Measurements from ENCODE around the gene GAD2.

Gene GAD2

DNA sequence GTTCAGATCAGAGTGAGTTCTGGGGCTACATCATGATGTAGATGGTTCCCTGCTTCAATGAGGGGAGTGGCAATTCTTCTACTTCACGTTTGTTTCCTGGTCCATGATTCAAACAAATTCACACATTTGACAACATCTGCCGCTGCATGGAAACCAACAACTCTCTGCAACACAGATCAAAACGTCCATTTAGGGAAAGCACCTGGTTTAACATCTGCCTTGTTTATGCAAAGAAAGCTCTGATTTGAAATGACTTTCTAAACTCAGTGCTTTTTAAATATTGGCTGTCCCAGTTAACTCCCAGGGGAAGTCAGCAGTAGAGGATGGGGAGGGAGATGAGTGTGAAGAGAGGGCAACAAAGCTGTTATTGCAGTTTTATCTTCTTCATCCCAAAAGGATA, 93.8 kb downstream of the GAD2 start:
- TF ChIP-seq CEBPB (IDR thresholded peaks at IDR 0.05) (no peak), ZBTB7A (IDR thresholded peaks at IDR 0.05; ENCODE audit: low read depth) (no peak), NFIC (IDR thresholded peaks at IDR 0.05) (no peak), YY1 (IDR thresholded peaks at IDR 0.05; ENCODE audit: low read depth) (no peak), FOXM1 (IDR thresholded peaks at IDR 0.05; ENCODE audit: borderline replicate concordance, low read depth) (no peak), RAD21 (IDR thresholded peaks at IDR 0.05; ENCODE audit: low read depth) (no peak), EP300 (IDR thresholded peaks at IDR 0.05; ENCODE audit: borderline replicate concordance) (no peak)
- TF ChIP-seq, protein P1, sequence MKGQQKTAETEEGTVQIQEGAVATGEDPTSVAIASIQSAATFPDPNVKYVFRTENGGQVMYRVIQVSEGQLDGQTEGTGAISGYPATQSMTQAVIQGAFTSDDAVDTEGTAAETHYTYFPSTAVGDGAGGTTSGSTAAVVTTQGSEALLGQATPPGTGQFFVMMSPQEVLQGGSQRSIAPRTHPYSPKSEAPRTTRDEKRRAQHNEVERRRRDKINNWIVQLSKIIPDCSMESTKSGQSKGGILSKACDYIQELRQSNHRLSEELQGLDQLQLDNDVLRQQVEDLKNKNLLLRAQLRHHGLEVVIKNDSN (IDR thresholded peaks at IDR 0.05), result no peak
- TF ChIP-seq, protein P2, sequence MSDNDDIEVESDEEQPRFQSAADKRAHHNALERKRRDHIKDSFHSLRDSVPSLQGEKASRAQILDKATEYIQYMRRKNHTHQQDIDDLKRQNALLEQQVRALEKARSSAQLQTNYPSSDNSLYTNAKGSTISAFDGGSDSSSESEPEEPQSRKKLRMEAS (IDR thresholded peaks at IDR 0.05), result no peak
- TF ChIP-seq, protein P3, sequence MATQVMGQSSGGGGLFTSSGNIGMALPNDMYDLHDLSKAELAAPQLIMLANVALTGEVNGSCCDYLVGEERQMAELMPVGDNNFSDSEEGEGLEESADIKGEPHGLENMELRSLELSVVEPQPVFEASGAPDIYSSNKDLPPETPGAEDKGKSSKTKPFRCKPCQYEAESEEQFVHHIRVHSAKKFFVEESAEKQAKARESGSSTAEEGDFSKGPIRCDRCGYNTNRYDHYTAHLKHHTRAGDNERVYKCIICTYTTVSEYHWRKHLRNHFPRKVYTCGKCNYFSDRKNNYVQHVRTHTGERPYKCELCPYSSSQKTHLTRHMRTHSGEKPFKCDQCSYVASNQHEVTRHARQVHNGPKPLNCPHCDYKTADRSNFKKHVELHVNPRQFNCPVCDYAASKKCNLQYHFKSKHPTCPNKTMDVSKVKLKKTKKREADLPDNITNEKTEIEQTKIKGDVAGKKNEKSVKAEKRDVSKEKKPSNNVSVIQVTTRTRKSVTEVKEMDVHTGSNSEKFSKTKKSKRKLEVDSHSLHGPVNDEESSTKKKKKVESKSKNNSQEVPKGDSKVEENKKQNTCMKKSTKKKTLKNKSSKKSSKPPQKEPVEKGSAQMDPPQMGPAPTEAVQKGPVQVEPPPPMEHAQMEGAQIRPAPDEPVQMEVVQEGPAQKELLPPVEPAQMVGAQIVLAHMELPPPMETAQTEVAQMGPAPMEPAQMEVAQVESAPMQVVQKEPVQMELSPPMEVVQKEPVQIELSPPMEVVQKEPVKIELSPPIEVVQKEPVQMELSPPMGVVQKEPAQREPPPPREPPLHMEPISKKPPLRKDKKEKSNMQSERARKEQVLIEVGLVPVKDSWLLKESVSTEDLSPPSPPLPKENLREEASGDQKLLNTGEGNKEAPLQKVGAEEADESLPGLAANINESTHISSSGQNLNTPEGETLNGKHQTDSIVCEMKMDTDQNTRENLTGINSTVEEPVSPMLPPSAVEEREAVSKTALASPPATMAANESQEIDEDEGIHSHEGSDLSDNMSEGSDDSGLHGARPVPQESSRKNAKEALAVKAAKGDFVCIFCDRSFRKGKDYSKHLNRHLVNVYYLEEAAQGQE (IDR thresholded peaks at IDR 0.05; ENCODE audit: low read depth), result no peak

DNA sequence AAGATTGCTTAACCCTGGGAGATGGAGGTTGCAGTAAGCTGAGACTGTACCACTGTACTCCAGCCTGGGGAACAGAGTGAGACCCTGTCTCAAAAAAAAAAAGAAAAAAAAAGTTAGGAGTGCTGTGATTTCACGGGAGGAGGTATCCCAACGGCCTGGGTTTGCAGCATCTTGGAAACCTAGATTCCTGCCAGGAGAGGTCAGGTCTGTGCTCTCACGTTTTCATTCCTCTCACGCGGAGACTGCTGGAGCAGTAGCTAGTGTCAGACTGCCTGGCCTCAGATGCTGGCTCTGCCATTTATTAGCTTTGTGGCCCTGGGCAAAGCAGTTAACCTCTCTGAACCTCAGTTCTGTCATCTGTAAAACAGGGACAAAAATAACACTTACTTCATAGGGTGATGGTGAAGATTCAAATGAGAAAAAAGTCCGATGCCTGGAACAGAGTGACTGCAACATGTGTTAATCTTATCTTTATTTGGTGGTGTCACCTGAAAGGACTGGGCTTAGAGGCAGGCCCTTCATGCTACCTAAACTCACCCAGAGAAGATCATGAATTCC, 94.9 kb downstream of the GAD2 start:
- no peak for TF ChIP-seq ZBTB7A (IDR thresholded peaks at IDR 0.05; ENCODE audit: low read depth)
- no peak for TF ChIP-seq FOXM1 (IDR thresholded peaks at IDR 0.05; ENCODE audit: borderline replicate concordance, low read depth)

DNA sequence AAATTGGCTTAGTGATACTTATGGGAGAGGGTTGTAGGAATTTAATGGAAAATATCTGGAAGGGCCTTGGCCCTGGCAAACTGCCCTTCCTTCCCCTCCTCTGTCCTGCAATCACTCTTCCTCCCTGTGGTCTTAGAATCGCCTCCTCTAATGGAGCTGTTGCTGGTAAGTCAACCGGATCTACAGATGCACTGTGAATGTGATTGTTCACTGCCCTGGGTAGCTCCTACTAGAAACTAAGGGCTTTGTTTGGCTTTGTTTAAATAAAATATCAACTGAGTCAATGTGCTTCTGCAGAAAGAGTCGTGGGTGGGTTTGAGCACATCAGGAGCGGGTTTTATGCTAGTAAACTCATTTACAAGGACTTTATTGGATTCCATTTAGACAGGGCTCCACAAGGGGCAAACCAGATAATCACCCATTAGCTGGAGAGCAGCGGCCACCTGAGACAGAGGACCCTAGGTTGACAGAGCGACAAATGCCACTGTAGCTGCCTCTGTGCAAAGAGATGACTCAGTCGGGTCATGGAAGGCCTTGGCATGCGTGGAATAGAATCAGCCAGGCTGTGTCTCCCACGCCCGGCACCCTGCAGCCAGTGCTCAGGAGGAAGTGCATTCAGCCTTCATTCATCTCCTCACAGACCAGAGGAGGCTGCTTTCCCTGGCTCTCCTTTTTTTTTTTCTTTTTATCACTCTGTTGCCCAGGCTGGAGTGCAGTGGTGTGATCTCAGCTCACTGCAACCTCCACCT, 97.9 kb downstream of the GAD2 start:
- no peak for TF ChIP-seq ZBTB7A (IDR thresholded peaks at IDR 0.05; ENCODE audit: low read depth)
- TF ChIP-seq CEBPB (IDR thresholded peaks at IDR 0.05), result no peak
- TF ChIP-seq TEAD4 (IDR thresholded peaks at IDR 0.05), result no peak

DNA sequence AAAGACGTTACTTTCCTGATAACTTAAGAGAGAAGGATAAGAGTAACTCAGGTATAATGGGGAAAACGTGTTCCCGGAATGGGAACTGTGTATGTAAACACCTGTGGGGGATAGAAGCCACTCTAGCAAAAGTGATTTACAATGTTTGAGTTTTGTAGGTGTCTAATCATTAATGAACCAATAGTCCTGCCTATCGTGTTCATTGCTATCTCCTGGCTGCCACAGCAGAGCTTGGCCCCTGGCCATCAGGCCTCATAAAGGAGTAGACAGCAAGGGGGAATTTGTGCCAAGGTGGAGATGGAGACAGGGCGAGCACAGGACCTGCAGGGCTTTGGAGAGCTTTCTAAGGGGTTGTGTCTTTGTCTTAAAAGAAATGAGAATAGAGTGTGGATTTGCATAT, 102.1 kb downstream of the GAD2 start:
- TF ChIP-seq TEAD4 (IDR thresholded peaks at IDR 0.05) (no peak), CEBPB (IDR thresholded peaks at IDR 0.05) (no peak), RAD21 (IDR thresholded peaks at IDR 0.05; ENCODE audit: low read depth) (no peak), ZBTB7A (IDR thresholded peaks at IDR 0.05; ENCODE audit: low read depth) (no peak), YY1 (IDR thresholded peaks at IDR 0.05; ENCODE audit: low read depth) (no peak), TCF12 (IDR thresholded peaks at IDR 0.05; ENCODE audit: low read depth) (no peak), CREB1 (IDR thresholded peaks at IDR 0.05; ENCODE audit: low read depth) (no peak), FOXM1 (IDR thresholded peaks at IDR 0.05; ENCODE audit: borderline replicate concordance, low read depth) (no peak), NFIC (IDR thresholded peaks at IDR 0.05) (no peak), EGR1 (IDR thresholded peaks at IDR 0.05) (no peak), EP300 (IDR thresholded peaks at IDR 0.05; ENCODE audit: borderline replicate concordance) (no peak)
- TF ChIP-seq, protein P3 (IDR thresholded peaks at IDR 0.05; ENCODE audit: low read depth), result no peak
- TF ChIP-seq, protein P2 (IDR thresholded peaks at IDR 0.05), result no peak

DNA sequence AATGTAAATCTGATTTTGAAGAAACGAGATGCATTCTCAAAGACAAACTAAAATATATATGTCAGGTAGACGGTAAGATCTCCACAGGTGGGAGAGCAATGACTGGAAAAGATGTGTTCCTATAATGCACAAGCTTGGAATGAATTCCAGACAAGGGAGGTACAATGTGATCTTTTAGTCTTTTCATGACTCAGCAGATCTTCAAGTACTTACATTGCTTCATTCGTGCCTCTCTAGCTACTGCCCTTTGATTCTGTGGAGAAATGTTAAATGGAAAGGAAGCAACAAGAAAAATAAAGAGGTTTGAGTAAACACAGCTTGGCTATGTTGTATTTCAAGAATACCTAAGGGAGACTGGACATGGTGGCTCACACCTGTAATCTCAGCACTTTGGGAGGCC, 106.6 kb downstream of the GAD2 start:
- no peak for TF ChIP-seq TEAD4 (IDR thresholded peaks at IDR 0.05)
- TF ChIP-seq, protein P1 (IDR thresholded peaks at IDR 0.05), result no peak
- TF ChIP-seq FOXM1 (IDR thresholded peaks at IDR 0.05; ENCODE audit: borderline replicate concordance, low read depth), result no peak
- TF ChIP-seq EGR1 (IDR thresholded peaks at IDR 0.05), result no peak
- TF ChIP-seq CREB1 (IDR thresholded peaks at IDR 0.05; ENCODE audit: low read depth), result no peak
- TF ChIP-seq TAF1 (IDR thresholded peaks at IDR 0.05; ENCODE audit: low read depth), result no peak
- TF ChIP-seq ZBTB7A (IDR thresholded peaks at IDR 0.05; ENCODE audit: low read depth), result no peak
- no peak for TF ChIP-seq CEBPB (IDR thresholded peaks at IDR 0.05)
- TF ChIP-seq, protein P2 (IDR thresholded peaks at IDR 0.05), result no peak

DNA sequence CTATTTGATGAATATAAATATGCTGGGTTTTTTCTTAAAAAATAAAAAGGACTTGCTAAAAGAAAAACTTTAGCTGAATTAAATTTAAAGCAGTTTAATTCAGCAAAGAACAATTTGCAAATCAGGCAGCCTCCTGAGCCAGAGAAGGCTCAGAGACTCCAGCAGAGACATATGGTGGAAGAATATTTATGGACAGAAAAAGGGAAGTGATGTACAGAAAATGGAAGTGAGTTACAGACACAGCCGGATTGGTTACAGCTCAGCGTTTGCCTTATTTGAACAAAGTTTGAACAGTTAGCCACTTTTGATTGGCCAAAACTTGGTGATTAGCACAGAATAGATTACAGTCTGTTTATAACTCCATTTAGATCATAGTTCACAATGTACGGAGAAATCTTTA, 110.3 kb downstream of the GAD2 start:
- TF ChIP-seq ZBTB7A (IDR thresholded peaks at IDR 0.05; ENCODE audit: low read depth) (no peak), EP300 (IDR thresholded peaks at IDR 0.05; ENCODE audit: borderline replicate concordance) (no peak), NFIC (IDR thresholded peaks at IDR 0.05) (no peak), TCF12 (IDR thresholded peaks at IDR 0.05; ENCODE audit: low read depth) (no peak), CREB1 (IDR thresholded peaks at IDR 0.05; ENCODE audit: low read depth) (no peak), RAD21 (IDR thresholded peaks at IDR 0.05; ENCODE audit: low read depth) (no peak), FOXM1 (IDR thresholded peaks at IDR 0.05; ENCODE audit: borderline replicate concordance, low read depth) (no peak), YY1 (IDR thresholded peaks at IDR 0.05; ENCODE audit: low read depth) (no peak), TAF1 (IDR thresholded peaks at IDR 0.05; ENCODE audit: low read depth) (no peak), TEAD4 (IDR thresholded peaks at IDR 0.05) (no peak), CEBPB (IDR thresholded peaks at IDR 0.05) (no peak), EGR1 (IDR thresholded peaks at IDR 0.05) (no peak)
- TF ChIP-seq, protein P1 (IDR thresholded peaks at IDR 0.05), result no peak
- TF ChIP-seq, protein P2 (IDR thresholded peaks at IDR 0.05), result no peak
- TF ChIP-seq, protein P3 (IDR thresholded peaks at IDR 0.05; ENCODE audit: low read depth), result no peak

Measured in Ishikawa (cell line).